NCI-H748 (cell line): ENCODE results near the gene IL19.
A peak's percentile ranks its signal among the peaks of the same experiment; 100 is the strongest.
"Not testable (repeated sequence)": the region's sequence is repeated elsewhere in the genome, so short reads cannot be mapped to it uniquely, and the experiment has no call there.

Experiments
- DNase-seq: peaks from one replicate; lab custom pipeline; 2025; ENCODE audit not compliant: unreplicated experiment; lab: John Stamatoyannopoulos, UW

IL19 gene

GRCh38 chr1:206853696-206854095 is 83.1 kb downstream of the IL19 start:
- not testable (repeated sequence) for DNase-seq

- DNase-seq, result no peak
These were observed 84.0 kb downstream of the IL19 start for GRCh38 chr1:206854401-206855129.

GRCh38 chr1:206855859-206856258 is 85.3 kb downstream of the IL19 start:
- DNase-seq, result no peak

GRCh38 chr1:206856674-206857464 is 86.3 kb downstream of the IL19 start:
- DNase-seq, result no peak

GRCh38 chr1:206859082-206859521 is 88.5 kb downstream of the IL19 start:
- DNase-seq, result no peak

GRCh38 chr1:206860165-206860564 is 89.6 kb downstream of the IL19 start:
- DNase-seq, result no peak

GRCh38 chr1:206863266-206863665 is 92.7 kb downstream of the IL19 start:
- no peak for DNase-seq

- peak; percentile 56 for DNase-seq
These were observed 94.5 kb downstream of the IL19 start, which contains the start of gene IL20 for GRCh38 chr1:206864939-206865671. Gene IL20 (plus strand): TSS chr1:206865623. CDS start chr1:206865853, 230 bp downstream.

GRCh38 chr1:206866062-206866461 is 95.5 kb downstream of the IL19 start:
- DNase-seq, result no peak

GRCh38 chr1:206867239-206867638 is 96.7 kb downstream of the IL19 start:
- no peak for DNase-seq

- DNase-seq, result no peak
These were observed 97.1 kb downstream of the IL19 start for GRCh38 chr1:206867716-206868115.

GRCh38 chr1:206868264-206868663 is 97.7 kb downstream of the IL19 start:
- no peak for DNase-seq

- DNase-seq, result no peak
These were observed 101.6 kb downstream of the IL19 start for GRCh38 chr1:206872139-206872538.

GRCh38 chr1:206873603-206874188 is 103.1 kb downstream of the IL19 start:
- no peak for DNase-seq

GRCh38 chr1:206875752-206876377 is 105.3 kb downstream of the IL19 start:
- DNase-seq, result no peak

- DNase-seq, result no peak
These were observed 107.9 kb downstream of the IL19 start for GRCh38 chr1:206878456-206878855.

- no peak for DNase-seq
These were observed 109.7 kb downstream of the IL19 start for GRCh38 chr1:206880314-206880713.

- DNase-seq, result no peak
These were observed 112.0 kb downstream of the IL19 start for GRCh38 chr1:206882555-206882954.

GRCh38 chr1:206883160-206883559 is 112.6 kb downstream of the IL19 start:
- DNase-seq, result no peak

- DNase-seq, result no peak
These were observed 113.3 kb downstream of the IL19 start for GRCh38 chr1:206883876-206884275.
